HUES6 (cell line): ENCODE measurements around the gene NFATC1.
A peak's percentile ranks its signal among the peaks of the same experiment; 100 is the strongest.

Experiments
- H3K27ac ChIP-seq: 2 replicates; pipeline ENCODE4 v1.7.0; 2013; ENCODE audit warnings: low read depth, mild to moderate bottlenecking, low read length, inconsistent platforms
- H3K27me3 ChIP-seq: 2 replicates; pipeline ENCODE4 v1.6.1; 2013; ENCODE audit warnings: low read length; ENCODE audit not compliant: control insufficient read depth, insufficient read depth
- H3K36me3 ChIP-seq: 2 replicates; pipeline ENCODE4 v1.6.1; 2013; ENCODE audit warnings: low read length; ENCODE audit not compliant: control insufficient read depth, insufficient read depth
- H3K4me1 ChIP-seq: 2 replicates; pipeline ENCODE4 v1.6.1; 2013; ENCODE audit warnings: low read length; ENCODE audit not compliant: control insufficient read depth, insufficient read depth
- H3K4me3 ChIP-seq: 2 replicates; pipeline ENCODE4 v1.5.1; 2013; ENCODE audit warnings: low read depth, low read length
- H3K9ac ChIP-seq: one replicate; pipeline ENCODE4 v1.6.1; 2013; ENCODE audit warnings: mild to moderate bottlenecking, low read length
- H3K9me3 ChIP-seq: 2 replicates; pipeline ENCODE4 v1.6.1; 2013; ENCODE audit warnings: low read depth, low read length; ENCODE audit not compliant: control insufficient read depth, insufficient read depth

Gene NFATC1

GRCh38 chr18:79456105-79456980 lies 60.6 kb downstream of the NFATC1 start:
- Histone ChIP-seq H3K9ac (no peak overlapping the region), H3K9me3 (no peaks in the 10 kb centered on the region), H3K27me3 (no peaks in the 10 kb centered on the region), H3K4me3 (no peak overlapping the region), H3K4me1 (peaks cover 23% of the 10 kb centered on the region), H3K36me3 (peaks cover 21% of the 10 kb centered on the region; the same call in 1 of the 2 replicates), H3K27ac (no peak overlapping the region)

GRCh38 chr18:79457239-79457638 lies 61.5 kb downstream of the NFATC1 start:
- Histone ChIP-seq H3K27ac (no peak overlapping the region), H3K9me3 (no peaks in the 10 kb centered on the region), H3K9ac (no peak overlapping the region), H3K27me3 (no peaks in the 10 kb centered on the region), H3K4me1 (peaks cover 23% of the 10 kb centered on the region), H3K36me3 (peaks cover 15% of the 10 kb centered on the region; the same call in 1 of the 2 replicates), H3K4me3 (no peak overlapping the region)

- Histone ChIP-seq H3K27me3 (no peaks in the 10 kb centered on the region), H3K27ac (no peak overlapping the region), H3K4me1 (peaks cover 23% of the 10 kb centered on the region), H3K36me3 (peaks cover 13% of the 10 kb centered on the region; the same call in 1 of the 2 replicates), H3K9ac (no peak overlapping the region), H3K9me3 (no peaks in the 10 kb centered on the region), H3K4me3 (no peak overlapping the region)
Observed at GRCh38 chr18:79457652-79458051, 61.9 kb downstream of the NFATC1 start.

- Histone ChIP-seq H3K36me3 (peaks cover 16% of the 10 kb centered on the region; the same call in 1 of the 2 replicates), H3K4me1 (peaks cover 23% of the 10 kb centered on the region), H3K9ac (peak overlapping the region; percentile 9), H3K27ac (peak overlapping the region; percentile 51; the same call in 1 of the 2 replicates), H3K27me3 (no peaks in the 10 kb centered on the region), H3K9me3 (no peaks in the 10 kb centered on the region), H3K4me3 (no peak overlapping the region)
Observed at GRCh38 chr18:79458131-79458838, 62.6 kb downstream of the NFATC1 start.

- Histone ChIP-seq H3K9me3 (no peaks in the 10 kb centered on the region), H3K27ac (peak overlapping the region; percentile 67; the same call in 1 of the 2 replicates), H3K9ac (peak overlapping the region; percentile 9), H3K27me3 (no peaks in the 10 kb centered on the region), H3K4me1 (peaks cover 23% of the 10 kb centered on the region), H3K4me3 (no peak overlapping the region), H3K36me3 (peaks cover 7% of the 10 kb centered on the region; the same call in 1 of the 2 replicates)
Observed at GRCh38 chr18:79458917-79459803, 63.4 kb downstream of the NFATC1 start.

GRCh38 chr18:79459946-79460480 lies 64.3 kb downstream of the NFATC1 start:
- Histone ChIP-seq H3K4me3 (no peak overlapping the region), H3K9me3 (no peaks in the 10 kb centered on the region), H3K4me1 (peaks cover 25% of the 10 kb centered on the region), H3K36me3 (peaks cover 7% of the 10 kb centered on the region; the same call in 1 of the 2 replicates), H3K27me3 (no peaks in the 10 kb centered on the region), H3K9ac (no peak overlapping the region), H3K27ac (peak overlapping the region; percentile 67; the same call in 1 of the 2 replicates)

- Histone ChIP-seq H3K4me3 (no peak overlapping the region), H3K36me3 (peaks cover 7% of the 10 kb centered on the region; the same call in 1 of the 2 replicates), H3K27me3 (no peaks in the 10 kb centered on the region), H3K9me3 (no peaks in the 10 kb centered on the region), H3K9ac (no peak overlapping the region), H3K4me1 (peaks cover 32% of the 10 kb centered on the region), H3K27ac (no peak overlapping the region)
Observed at GRCh38 chr18:79460481-79461300, 65.0 kb downstream of the NFATC1 start.

- no peak overlapping the region for H3K27ac ChIP-seq
- no peaks in the 10 kb centered on the region for H3K27me3 ChIP-seq
- H3K4me3 ChIP-seq, result no peak overlapping the region
- no peaks in the 10 kb centered on the region for H3K9me3 ChIP-seq
- H3K4me1 ChIP-seq, result peaks cover 33% of the 10 kb centered on the region
- no peak overlapping the region for H3K9ac ChIP-seq
- peaks cover 7% of the 10 kb centered on the region; the same call in 1 of the 2 replicates for H3K36me3 ChIP-seq
Observed at GRCh38 chr18:79461627-79462026, 65.9 kb downstream of the NFATC1 start.

- H3K4me3 ChIP-seq, result no peak overlapping the region
- no peak overlapping the region for H3K27ac ChIP-seq
- H3K36me3 ChIP-seq, result peaks cover 13% of the 10 kb centered on the region
- no peaks in the 10 kb centered on the region for H3K9me3 ChIP-seq
- H3K27me3 ChIP-seq, result no peaks in the 10 kb centered on the region
- no peak overlapping the region for H3K9ac ChIP-seq
- peaks cover 33% of the 10 kb centered on the region for H3K4me1 ChIP-seq
Observed at GRCh38 chr18:79463424-79463960, 67.8 kb downstream of the NFATC1 start.
